Omental fat pad (tissue), 4 donors: ENCODE data around the gene FILIP1. TPM values are rescaled to one million over a fixed set of nuclear protein-coding genes. Genes with fewer than 3 reads are reported as not detected.

ENCODE experiments used
- ATAC-seq: fragments of 150-250 bp; one replicate; pipeline ENCODE4 v1.9.1; 2016; ENCODE audit warnings: mild to moderate bottlenecking, moderate library complexity; ENCODE audit not compliant: low FRiP score
- DNase-seq: peaks from one replicate; pipeline ENCODE4 v3.0.0-alpha.2; 2019; ENCODE audit warnings: low spot score
- CTCF ChIP-seq, 3 donors: fragments of 450-650 bp; IDR thresholded peaks; one replicate each; pipeline ENCODE4 v1.5.1; 2016 to 2017; ENCODE audit warnings: antibody characterized with exemption in 3 of 3, mild to moderate bottlenecking in 3 of 3, moderate library complexity in 2 of 3
- total RNA-seq, 4 donors: library from RNA; depleted of rRNA; stranded (reverse); fragments of >200 nt; gene quantifications; one replicate each; pipeline ENCODE4 v1.1.0, GENCODE V29; 2016

FILIP1 gene
- total RNA-seq, 4 donors from 2014 or later = 3.0 to 15.9 (median 5.7) TPM

GRCh38 chr6:75386050-75386770 is 107.4 kb downstream of the FILIP1 start:
- TF ChIP-seq CTCF (IDR thresholded peaks at IDR 0.05) = no peak
- no peak for DNase-seq
- no peak for ATAC-seq

GRCh38 chr6:75384116-75384515 is 109.5 kb downstream of the FILIP1 start:
- ATAC-seq = no peak

GRCh38 chr6:75382634-75382900 is 111.0 kb downstream of the FILIP1 start:
- no peak for ATAC-seq
- no peak for TF ChIP-seq CTCF (IDR thresholded peaks at IDR 0.05)

More at GRCh38 chr6:75384116-75384515, 109.5 kb downstream of the FILIP1 start:
- no peak for DNase-seq
- no peak for TF ChIP-seq CTCF (IDR thresholded peaks at IDR 0.05)

GRCh38 chr6:75381877-75382633 is 111.5 kb downstream of the FILIP1 start:
- ATAC-seq = no peak
- DNase-seq = no peak
- TF ChIP-seq CTCF (IDR thresholded peaks at IDR 0.05) = no peak

More at GRCh38 chr6:75382634-75382900, 111.0 kb downstream of the FILIP1 start:
- DNase-seq = no peak

- ATAC-seq (no peak), DNase-seq (no peak)
- TF ChIP-seq CTCF (IDR thresholded peaks at IDR 0.05) = no peak
These were observed 114.1 kb downstream of the FILIP1 start for GRCh38 chr6:75379536-75379935.

- DNase-seq (no peak), ATAC-seq (no peak)
- TF ChIP-seq CTCF (IDR thresholded peaks at IDR 0.05) = no peak
These were observed 115.5 kb downstream of the FILIP1 start for GRCh38 chr6:75378101-75378500.

- ATAC-seq = no peak
These were observed 116.2 kb downstream of the FILIP1 start for GRCh38 chr6:75377386-75377785.

More at GRCh38 chr6:75377386-75377785, 116.2 kb downstream of the FILIP1 start:
- DNase-seq = no peak
- TF ChIP-seq CTCF (IDR thresholded peaks at IDR 0.05) = no peak
